Epithelial cell of esophagus (primary cell): ENCODE data around the gene LIG3.
"Not testable (repeated sequence)": the region's sequence is repeated elsewhere in the genome, so short reads cannot be mapped to it uniquely, and the experiment has no call there.

Experiments used
- DNase-seq: peaks from one replicate; pipeline ENCODE4 v3.0.0; 2010; ENCODE audit warnings: low read depth
- H3K4me3 ChIP-seq: 2 replicates; pipeline ENCODE4 v1.5.1; 2011; ENCODE audit warnings: mild to moderate bottlenecking, low read length, control low read depth
- TF ChIP-seq, protein P1 (sequence below): IDR thresholded peaks from 2 replicates; pipeline ENCODE4 v1.5.1; 2011; ENCODE audit warnings: low read depth, mild to moderate bottlenecking, low read length, control low read depth, inconsistent platforms; ENCODE audit not compliant: insufficient read depth; ENCODE audit errors: missing control alignments

The LIG3 gene

GRCh38 chr17:34990921-34991365, 10.6 kb downstream of the LIG3 start:
- H3K4me3 ChIP-seq: no peak overlapping the region
- TF ChIP-seq, protein P1, sequence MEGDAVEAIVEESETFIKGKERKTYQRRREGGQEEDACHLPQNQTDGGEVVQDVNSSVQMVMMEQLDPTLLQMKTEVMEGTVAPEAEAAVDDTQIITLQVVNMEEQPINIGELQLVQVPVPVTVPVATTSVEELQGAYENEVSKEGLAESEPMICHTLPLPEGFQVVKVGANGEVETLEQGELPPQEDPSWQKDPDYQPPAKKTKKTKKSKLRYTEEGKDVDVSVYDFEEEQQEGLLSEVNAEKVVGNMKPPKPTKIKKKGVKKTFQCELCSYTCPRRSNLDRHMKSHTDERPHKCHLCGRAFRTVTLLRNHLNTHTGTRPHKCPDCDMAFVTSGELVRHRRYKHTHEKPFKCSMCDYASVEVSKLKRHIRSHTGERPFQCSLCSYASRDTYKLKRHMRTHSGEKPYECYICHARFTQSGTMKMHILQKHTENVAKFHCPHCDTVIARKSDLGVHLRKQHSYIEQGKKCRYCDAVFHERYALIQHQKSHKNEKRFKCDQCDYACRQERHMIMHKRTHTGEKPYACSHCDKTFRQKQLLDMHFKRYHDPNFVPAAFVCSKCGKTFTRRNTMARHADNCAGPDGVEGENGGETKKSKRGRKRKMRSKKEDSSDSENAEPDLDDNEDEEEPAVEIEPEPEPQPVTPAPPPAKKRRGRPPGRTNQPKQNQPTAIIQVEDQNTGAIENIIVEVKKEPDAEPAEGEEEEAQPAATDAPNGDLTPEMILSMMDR: no peak
- DNase-seq: no peak

- DNase-seq: no peak
- TF ChIP-seq, protein P1: no peak
- H3K4me3 ChIP-seq: no peak overlapping the region
Observed at GRCh38 chr17:34991606-34992005, 11.3 kb downstream of the LIG3 start.

DNA sequence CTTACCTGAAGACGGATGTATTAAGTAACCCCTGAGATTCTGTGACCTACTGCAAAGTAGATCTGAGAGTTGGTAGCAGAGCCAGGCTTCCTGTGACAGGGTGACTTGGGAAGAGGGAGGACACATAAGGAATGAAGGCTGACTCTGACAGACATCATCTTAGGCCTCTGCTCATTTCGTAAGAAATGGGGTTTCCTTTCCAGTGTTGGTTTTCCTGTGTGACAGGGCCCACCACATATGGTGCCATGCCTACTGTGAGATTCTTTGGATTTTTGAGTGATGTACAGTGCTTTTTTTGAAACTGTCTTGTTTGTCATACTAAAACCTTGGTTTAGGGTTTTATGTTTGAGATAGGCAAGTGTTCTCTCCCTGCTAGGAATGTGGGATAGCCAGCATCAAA, 12.7 kb downstream of the LIG3 start:
- no peak overlapping the region for H3K4me3 ChIP-seq
- TF ChIP-seq, protein P1: no peak
- DNase-seq: no peak

DNA sequence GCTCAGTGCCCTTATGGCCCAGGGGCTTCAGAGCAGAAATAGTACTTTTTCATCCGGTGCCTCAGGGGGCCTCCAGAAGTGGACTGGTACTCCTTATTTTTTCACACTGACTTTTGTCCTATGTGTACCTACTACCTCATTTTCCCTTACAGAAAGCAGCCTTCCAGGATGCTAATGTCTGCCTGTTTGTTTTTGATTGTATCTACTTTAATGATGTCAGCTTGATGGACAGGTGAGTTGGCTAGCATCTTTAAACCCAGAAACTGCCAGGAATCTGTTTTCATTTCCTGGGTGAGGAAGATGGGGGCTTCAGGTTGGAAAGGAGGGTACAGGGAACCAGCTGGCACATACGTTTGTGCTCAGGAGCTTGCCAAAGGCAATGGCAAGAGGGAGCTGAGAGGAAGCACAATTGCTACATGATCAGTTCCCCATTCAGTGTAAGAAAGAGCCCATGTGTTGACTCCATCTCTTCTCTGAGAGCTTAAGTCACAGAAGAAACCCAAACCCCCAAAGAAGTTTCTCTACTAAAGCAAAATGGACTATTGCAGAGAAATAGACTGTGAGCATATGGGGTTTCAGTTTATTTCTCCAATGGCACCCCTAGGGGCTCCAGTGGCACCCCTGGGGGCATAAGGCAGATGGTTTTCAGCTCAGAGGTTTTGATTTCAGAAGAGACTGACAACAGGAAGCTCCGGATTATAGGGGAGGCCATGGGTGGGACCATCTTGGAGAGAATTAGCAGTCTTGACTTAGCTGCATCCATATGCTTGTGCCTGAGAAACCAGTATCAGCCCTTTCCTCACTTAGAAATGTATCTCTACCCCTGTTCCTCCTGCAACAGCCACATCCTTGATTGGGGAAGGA, 16.3 kb downstream of the LIG3 start:
- H3K4me3 ChIP-seq: no peak overlapping the region
- no peak for DNase-seq

GRCh38 chr17:34997355-34997862, 17.1 kb downstream of the LIG3 start:
- H3K4me3 ChIP-seq: no peak overlapping the region
- TF ChIP-seq, protein P1: no peak
- DNase-seq: no peak

More for the DNA sequence above, 16.3 kb downstream of the LIG3 start:
- TF ChIP-seq, protein P1: no peak

GRCh38 chr17:34998205-34998604, 17.9 kb downstream of the LIG3 start:
- TF ChIP-seq, protein P1: peak; percentile 98

DNA sequence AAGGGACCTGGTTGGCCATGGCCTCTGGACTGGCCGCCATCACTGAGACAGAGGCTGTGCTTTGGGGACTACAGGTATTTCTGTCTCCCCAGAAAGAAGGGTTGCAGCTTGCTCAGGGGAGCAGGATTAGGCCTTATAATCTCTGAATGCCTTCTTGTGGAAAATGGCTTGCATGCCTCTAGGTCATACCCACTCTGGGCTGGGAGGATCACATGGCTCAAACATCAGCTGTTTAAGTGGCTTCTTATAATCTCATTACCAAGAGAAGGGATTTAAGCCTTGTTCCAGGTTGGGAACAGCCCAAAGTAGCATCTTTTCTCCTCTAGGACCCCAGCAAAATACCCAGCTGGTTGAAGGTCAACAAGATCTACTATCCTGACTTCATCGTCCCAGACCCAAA, 19.1 kb downstream of the LIG3 start:
- DNase-seq: no peak
- TF ChIP-seq, protein P1: no peak
- no peak overlapping the region for H3K4me3 ChIP-seq

More at GRCh38 chr17:34998205-34998604, 17.9 kb downstream of the LIG3 start:
- no peak overlapping the region for H3K4me3 ChIP-seq
- peak; percentile 76 for DNase-seq

DNA sequence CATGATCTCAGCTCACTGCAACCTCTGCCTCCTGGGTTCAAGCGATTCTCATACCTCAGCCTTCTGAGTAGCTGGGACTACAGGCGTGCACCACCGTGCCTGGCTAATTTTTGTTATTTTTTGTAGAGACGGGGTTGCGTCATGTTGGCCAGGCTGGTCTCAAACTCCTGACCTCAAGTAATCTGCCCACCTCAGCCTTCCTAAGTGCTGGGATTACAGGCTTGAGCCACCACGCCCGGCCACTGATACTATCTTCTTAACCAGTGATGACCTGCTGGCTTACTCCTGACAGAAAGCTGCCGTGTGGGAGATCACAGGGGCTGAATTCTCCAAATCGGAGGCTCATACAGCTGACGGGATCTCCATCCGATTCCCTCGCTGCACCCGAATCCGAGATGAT, 20.7 kb downstream of the LIG3 start:
- H3K4me3 ChIP-seq: not testable (repeated sequence)

More for the DNA sequence above, 20.7 kb downstream of the LIG3 start:
- DNase-seq: not testable (repeated sequence)
